HG02678 (cell line): ENCODE measurements around the gene LRRC36.

Experiments used
- ATAC-seq: cut with Tn5 transposase; IDR thresholded peaks from one replicate; pipeline ENCODE4 v1.9.1; 2021; ENCODE audit warnings: mild to moderate bottlenecking, moderate library complexity; ENCODE audit not compliant: unreplicated experiment

Gene LRRC36

DNA sequence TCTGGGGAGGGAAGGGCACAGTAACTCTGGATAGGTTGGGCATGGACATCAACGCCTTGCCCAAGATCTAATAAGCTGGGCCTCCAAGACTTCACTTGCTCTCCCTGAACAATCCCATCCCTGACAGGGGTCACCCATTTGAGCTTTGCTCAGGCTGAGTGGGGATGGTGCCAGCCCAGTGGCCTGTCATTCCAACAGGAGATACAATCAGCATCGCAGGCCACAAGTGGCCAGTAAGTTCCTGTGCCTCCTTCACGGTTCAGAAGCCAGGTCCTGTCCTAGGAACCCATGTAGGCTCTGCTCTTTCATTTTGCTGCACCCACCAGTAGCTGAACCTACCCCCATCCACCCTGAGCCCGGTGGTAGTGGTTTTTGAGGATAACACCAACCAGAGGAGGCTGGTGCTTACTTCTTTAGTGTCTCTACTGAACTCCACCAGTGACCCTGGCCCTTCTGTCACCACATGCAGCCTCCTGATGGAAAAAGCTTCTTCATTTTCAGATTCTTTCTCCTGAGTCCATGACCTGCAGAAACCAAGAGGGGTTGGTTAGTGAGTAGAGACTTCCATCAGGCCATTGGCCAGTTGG is 32.4 kb upstream of the LRRC36 start:
- ATAC-seq, result no peak

GRCh38 chr16:67294938-67295361 is 31.7 kb upstream of the LRRC36 start:
- ATAC-seq, result no peak

DNA sequence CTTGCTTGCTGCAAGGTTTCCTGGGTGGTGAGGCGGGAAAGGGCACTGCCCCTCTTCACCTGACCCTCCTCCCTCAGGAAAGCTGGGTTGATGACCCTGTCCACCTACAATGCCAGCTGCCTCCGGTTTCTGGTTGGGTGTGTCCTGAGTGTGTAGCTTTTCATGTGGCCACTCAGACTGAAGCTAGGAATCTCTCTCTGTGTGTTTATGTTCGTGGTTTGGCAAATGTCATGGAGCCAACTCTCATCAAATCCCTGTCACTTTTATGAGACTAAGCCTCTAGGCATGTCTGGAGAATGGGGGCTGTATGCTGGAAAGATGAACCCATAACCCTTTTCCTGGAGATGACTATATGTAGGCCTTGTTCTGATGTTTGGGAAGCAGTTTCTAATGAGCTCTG is 30.2 kb upstream of the LRRC36 start:
- ATAC-seq, result no peak

DNA sequence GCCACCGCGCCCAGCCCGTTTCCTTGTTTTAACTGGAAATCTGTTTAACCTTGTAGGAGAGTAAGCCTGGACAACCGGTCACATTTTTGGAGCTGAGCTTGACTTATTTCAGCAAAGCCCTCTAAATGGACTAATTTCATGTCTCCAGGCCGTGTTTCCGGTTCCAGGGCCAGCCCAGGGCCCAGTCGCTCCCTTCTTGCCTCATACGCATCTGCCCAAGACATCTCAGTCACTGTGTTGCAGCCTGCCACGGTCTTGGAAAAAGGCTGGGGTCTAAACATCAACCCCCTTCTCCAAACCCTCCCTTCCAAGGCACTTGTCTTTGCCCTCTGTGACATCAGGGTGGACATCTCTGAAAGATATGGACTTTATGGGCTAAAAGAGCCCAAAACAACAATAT is 28.3 kb upstream of the LRRC36 start:
- ATAC-seq, result no peak

DNA sequence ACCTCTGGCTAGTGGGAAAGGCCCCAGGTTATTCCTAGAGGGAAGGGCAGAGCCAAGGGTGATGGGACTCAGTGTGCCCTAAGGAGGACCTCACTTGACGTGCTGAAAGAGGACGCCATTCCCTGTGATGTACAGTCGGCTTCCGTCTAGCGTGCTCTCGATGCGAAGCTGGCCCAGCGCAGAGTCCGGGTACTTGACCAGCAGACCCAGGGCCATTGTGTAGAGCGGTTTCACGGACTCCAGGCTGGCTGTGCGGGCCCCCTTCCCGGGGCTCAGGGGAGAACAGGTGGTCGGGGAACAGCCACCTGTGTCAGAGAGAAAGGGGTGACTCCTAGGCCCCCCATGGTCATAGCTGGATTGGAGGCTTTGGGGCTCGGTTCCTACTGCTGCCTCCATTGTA is 27.3 kb upstream of the LRRC36 start:
- ATAC-seq, result no peak

- ATAC-seq, result no peak
These were observed 25.4 kb upstream of the LRRC36 start for GRCh38 chr16:67301080-67301782.

DNA sequence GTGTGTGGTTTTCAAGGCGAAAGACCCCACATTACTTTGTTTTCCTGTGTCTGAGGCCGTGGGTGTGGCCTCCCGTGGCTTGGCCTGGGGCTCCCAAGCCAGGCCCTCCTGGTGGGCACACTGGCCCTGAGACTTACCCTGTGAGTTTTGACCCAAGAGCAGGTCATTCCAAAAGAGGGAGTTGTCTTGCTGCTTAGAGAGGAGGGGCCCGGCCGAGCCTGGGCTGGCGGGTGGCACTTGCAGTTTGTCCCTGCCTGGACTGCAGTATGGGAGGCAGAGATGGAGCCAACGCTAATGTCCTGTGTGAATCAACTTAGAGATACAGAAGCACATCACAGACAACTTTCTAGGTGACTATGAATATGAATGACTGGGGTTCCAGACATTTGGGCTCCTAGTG is 24.5 kb upstream of the LRRC36 start:
- no peak for ATAC-seq

GRCh38 chr16:67302970-67303369 is 23.6 kb upstream of the LRRC36 start:
- no peak for ATAC-seq

DNA sequence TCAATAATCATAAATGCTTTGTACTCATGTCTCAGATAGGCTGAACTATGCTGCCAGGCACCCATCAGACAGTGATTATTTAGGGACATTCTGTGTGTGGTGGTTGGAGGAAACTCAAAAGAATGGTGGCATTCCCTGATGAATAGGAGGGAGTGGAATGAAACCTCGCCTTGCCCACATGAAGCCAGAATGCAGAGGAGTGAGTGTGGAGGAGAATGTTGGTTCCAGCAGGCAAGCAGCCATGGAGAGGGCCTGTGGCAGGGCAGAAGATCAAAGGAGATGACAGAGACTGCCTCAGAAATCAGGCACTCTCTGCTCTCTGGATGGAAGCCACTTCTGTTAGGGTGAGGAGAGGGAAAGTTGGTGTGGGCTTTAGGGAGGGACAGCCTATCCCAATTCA is 22.6 kb upstream of the LRRC36 start:
- no peak for ATAC-seq

GRCh38 chr16:67305216-67306071 is 21.2 kb upstream of the LRRC36 start:
- no peak for ATAC-seq

- no peak for ATAC-seq
These were observed 16.1 kb upstream of the LRRC36 start for GRCh38 chr16:67310561-67310960.

GRCh38 chr16:67311607-67312488 is 14.8 kb upstream of the LRRC36 start:
- peak; percentile 72 for ATAC-seq

GRCh38 chr16:67312719-67313118 is 13.9 kb upstream of the LRRC36 start:
- ATAC-seq, result no peak

GRCh38 chr16:67317853-67318252 is 8.8 kb upstream of the LRRC36 start:
- no peak for ATAC-seq

GRCh38 chr16:67326115-67326471 is 522 bp upstream of the LRRC36 start:
- ATAC-seq, result no peak

DNA sequence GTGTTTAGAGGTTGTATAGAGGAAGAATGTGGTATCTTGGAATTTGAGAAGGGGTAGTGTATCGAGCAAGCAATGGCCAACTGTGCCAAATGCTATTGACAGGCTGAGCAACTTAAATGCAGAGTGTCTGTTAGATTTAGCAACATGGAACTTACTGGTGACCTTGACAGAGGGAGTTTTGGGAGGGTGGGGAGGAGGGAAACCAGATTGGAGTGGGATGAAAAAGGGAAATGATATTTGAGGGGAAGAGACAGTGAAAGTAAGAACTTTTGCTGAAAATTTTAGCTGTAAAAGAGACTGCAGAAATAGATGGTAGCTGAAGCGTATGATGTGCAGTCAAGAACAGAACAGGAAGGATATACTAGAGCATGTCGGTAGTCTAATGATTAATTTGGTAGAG is 1.1 kb downstream of the LRRC36 start:
- no peak for ATAC-seq

DNA sequence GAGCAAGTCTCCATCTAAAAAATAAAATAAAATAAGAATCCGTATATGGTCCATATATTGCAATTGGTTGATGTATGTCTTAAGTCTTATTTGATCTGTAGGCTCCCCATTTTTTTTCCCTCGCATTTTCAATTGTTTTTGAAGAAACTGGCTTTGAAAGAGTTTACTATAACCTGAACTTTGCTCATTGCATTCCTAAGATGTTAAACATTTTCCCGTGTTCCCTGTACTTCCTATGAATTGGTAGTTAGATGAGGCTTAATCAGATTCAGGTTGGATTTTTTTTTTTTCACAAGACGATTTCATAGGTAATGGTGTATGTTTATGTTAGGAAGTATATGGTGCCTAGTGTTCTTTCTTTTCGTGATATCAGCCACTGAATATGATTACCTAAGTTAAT is 3.3 kb downstream of the LRRC36 start:
- no peak for ATAC-seq

GRCh38 chr16:67333315-67333714 is 6.7 kb downstream of the LRRC36 start:
- no peak for ATAC-seq

GRCh38 chr16:67336116-67336515 is 9.5 kb downstream of the LRRC36 start:
- ATAC-seq, result no peak

DNA sequence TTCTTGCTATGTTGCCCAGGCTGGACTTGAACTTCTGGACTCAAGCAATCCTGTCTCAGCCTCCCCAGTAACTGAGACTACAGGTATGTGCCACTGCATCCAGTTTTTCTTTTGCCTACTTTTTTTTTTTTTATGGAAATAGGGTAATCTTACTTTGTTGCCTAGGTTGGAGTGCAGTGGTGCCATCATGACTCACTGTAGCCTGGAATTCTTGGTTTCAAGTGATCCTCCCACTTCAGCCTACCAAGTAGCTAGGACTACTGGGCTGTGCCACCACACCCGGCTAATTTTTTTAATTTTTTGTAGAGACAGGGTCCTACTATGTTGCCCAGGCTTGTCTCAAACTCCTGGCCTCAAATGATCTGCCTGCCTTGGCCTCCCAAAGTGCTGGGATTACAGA is 10.0 kb downstream of the LRRC36 start:
- no peak for ATAC-seq

DNA sequence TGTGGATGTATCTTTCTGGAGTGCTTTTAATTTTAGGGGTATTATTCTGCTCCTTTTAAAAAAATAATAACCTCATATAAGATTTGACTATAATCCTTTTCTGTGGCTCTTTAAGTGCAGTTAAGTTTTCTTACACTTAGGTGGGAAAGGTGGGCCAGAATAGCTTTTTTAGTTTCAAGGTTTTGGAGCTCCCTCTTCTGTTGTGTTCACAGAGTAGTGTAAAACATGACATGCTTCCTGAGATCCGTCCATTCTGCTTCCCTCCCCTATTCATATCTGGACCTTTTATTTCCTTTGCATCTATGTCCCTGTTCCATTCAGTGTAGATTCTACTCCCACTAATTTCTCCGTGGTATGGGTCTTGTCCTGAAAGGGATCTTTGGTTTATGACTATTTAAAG is 12.8 kb downstream of the LRRC36 start:
- no peak for ATAC-seq
